Epithelial cell of esophagus (primary cell): Measurements from ENCODE around the gene PCDHGA8.
"Not testable (repeated sequence)": the region's sequence is repeated elsewhere in the genome, so short reads cannot be mapped to it uniquely, and the experiment has no call there.

Experiments
- DNase-seq: peaks from one replicate; pipeline ENCODE4 v3.0.0; 2010; ENCODE audit warnings: low read depth
- H3K4me3 ChIP-seq: 2 replicates; pipeline ENCODE4 v1.5.1; 2011; ENCODE audit warnings: mild to moderate bottlenecking, low read length, control low read depth
- TF ChIP-seq, protein P1 (sequence below): IDR thresholded peaks from 2 replicates; pipeline ENCODE4 v1.5.1; 2011; ENCODE audit warnings: low read depth, mild to moderate bottlenecking, low read length, control low read depth, inconsistent platforms; ENCODE audit not compliant: insufficient read depth; ENCODE audit errors: missing control alignments

The PCDHGA8 gene

DNA sequence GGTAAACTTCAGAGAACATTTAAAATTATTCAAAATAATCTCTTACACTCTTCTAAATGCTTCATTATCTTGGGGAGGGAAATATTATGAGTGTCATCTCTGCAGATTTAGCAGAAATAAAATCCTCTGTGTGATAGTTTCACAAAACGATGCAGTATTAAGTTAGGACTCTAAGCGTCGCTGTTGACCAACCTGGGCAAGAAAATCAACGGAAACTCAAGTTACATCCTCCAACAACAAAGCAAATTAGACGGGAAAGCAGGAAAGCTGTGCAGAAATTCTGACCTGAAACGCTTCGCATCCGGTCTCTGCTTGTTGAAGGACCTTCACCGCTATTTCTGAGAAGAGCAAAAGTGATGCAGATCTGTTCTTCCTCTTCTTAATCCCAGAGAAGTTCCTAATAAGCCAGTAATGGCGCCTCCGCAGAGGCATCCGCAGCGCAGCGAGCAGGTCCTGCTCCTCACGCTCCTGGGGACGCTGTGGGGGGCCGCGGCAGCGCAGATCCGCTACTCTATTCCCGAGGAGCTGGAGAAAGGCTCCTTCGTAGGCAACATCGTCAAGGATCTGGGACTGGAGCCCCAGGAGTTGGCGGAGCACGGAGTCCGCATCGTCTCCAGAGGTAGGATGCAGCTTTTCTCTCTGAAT lies 18.6 kb upstream of the PCDHGA8 start, which contains the start of gene PCDHGA6:
PCDHGA6 (plus strand) TSS at position 219 of the 645 bp plus-strand sequence; CDS start at position 412, 193 bp downstream.
- DNase-seq, result peak; percentile 27
- peak within 1 kb of the TSS; percentile 21 for H3K4me3 ChIP-seq
- TF ChIP-seq, protein P1, sequence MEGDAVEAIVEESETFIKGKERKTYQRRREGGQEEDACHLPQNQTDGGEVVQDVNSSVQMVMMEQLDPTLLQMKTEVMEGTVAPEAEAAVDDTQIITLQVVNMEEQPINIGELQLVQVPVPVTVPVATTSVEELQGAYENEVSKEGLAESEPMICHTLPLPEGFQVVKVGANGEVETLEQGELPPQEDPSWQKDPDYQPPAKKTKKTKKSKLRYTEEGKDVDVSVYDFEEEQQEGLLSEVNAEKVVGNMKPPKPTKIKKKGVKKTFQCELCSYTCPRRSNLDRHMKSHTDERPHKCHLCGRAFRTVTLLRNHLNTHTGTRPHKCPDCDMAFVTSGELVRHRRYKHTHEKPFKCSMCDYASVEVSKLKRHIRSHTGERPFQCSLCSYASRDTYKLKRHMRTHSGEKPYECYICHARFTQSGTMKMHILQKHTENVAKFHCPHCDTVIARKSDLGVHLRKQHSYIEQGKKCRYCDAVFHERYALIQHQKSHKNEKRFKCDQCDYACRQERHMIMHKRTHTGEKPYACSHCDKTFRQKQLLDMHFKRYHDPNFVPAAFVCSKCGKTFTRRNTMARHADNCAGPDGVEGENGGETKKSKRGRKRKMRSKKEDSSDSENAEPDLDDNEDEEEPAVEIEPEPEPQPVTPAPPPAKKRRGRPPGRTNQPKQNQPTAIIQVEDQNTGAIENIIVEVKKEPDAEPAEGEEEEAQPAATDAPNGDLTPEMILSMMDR, result peak; percentile 46

DNA sequence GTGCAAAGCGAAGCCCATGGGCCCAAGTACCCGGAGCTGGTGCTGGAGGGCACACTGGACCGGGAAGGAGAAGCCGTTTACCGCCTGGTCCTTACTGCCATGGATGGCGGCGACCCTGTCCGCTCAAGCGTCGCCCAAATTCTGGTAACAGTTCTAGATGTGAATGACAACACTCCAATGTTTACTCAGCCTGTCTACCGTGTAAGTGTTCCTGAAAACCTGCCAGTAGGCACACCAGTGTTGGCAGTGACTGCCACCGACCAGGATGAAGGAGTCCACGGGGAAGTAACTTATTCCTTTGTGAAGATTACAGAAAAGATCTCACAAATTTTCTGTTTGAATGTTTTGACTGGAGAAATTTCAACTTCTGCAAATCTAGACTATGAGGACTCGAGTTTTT lies 17.8 kb upstream of the PCDHGA8 start:
- DNase-seq, result no peak

DNA sequence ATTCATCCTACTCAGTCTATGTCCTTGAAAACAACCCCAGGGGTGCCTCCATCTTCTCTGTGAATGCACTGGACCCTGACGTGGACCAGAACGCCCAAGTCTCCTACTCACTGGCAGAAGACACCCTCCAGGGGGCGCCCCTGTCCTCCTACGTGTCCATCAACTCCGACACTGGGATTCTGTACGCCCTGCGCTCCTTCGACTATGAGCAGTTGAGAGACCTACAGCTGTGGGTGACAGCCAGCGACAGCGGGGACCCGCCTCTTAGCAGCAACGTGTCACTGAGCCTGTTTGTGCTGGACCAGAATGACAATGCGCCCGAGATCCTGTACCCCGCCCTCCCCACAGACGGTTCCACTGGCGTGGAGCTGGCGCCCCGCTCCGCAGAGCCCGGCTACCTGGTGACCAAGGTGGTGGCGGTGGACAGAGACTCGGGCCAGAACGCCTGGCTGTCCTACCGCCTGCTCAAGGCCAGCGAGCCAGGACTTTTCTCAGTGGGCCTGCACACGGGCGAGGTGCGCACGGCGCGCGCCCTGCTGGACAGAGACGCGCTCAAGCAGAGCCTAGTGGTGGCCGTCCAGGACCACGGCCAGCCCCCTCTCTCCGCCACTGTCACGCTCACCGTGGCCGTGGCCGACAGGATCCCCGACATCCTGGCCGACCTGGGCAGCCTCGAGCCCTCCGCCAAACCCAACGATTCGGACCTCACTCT lies 16.8 kb upstream of the PCDHGA8 start:
- not testable (repeated sequence) for H3K4me3 ChIP-seq, DNase-seq

More for the DNA sequence above, 17.8 kb upstream of the PCDHGA8 start:
- TF ChIP-seq, protein P1, result no peak
- H3K4me3 ChIP-seq, result no peak overlapping the region

- DNase-seq, result peak; percentile 21
- peak within 1 kb of the TSS; percentile 42 for H3K4me3 ChIP-seq
- TF ChIP-seq, protein P1, result peak; percentile 45
Measured at GRCh38 chr5:141382469-141383294, 9.8 kb upstream of the PCDHGA8 start, which contains the start of gene PCDHGA7. TSS of gene PCDHGA7 (plus strand) at chr5:141382742. CDS start at chr5:141382900, 158 bp downstream.

DNA sequence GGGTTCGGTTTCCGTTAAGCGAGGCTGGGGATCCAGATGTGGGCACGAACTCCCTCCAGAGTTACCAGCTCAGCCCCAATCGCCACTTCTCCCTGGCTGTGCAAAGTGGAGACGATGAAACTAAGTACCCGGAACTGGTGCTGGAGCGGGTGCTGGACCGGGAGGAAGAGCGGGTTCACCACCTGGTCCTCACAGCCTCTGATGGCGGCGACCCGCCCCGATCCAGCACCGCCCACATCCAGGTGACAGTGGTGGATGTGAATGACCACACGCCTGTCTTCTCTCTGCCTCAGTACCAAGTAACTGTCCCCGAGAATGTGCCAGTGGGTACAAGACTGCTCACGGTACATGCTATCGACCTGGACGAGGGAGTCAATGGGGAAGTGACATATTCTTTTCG lies 9.1 kb upstream of the PCDHGA8 start:
- no peak for DNase-seq
- no peak overlapping the region for H3K4me3 ChIP-seq
- TF ChIP-seq, protein P1, result no peak

GRCh38 chr5:141384471-141385267 lies 7.8 kb upstream of the PCDHGA8 start:
- no peak for DNase-seq
- H3K4me3 ChIP-seq, result no peak overlapping the region
- TF ChIP-seq, protein P1, result no peak
